HUES64 (cell line): ENCODE data around the gene RBMS3.
"Not testable (repeated sequence)": the region's sequence is repeated elsewhere in the genome, so short reads cannot be mapped to it uniquely, and the experiment has no call there.

Source experiments
- H3K27ac ChIP-seq: 2 replicates; pipeline ENCODE4 v1.7.0; 2013; ENCODE audit warnings: low read depth, low read length, inconsistent platforms
- H3K27me3 ChIP-seq: 2 replicates; pipeline ENCODE4 v1.6.1; 2013; ENCODE audit warnings: mild to moderate bottlenecking, low read length; ENCODE audit not compliant: insufficient read depth
- H3K36me3 ChIP-seq: 2 replicates; pipeline ENCODE4 v1.6.1; 2013; ENCODE audit warnings: mild to moderate bottlenecking, low read length; ENCODE audit not compliant: insufficient read depth
- H3K4me1 ChIP-seq: 2 replicates; pipeline ENCODE4 v1.6.1; 2013; ENCODE audit warnings: mild to moderate bottlenecking, low read length, moderate library complexity; ENCODE audit not compliant: insufficient read depth
- H3K4me3 ChIP-seq: 2 replicates; pipeline ENCODE4 v1.5.1; 2013; ENCODE audit warnings: mild to moderate bottlenecking, low read length, moderate library complexity
- H3K9ac ChIP-seq: 2 replicates; pipeline ENCODE4 v1.6.1; 2013; ENCODE audit warnings: mild to moderate bottlenecking, low read depth, low read length
- H3K9me3 ChIP-seq: 2 replicates; pipeline ENCODE4 v1.6.1; 2013; ENCODE audit warnings: low read depth, low read length; ENCODE audit not compliant: insufficient read depth
- WGBS: fragments of 150-250, 120-280 bp; methylation state at CpG from one replicate; pipeline ENCODE4 v1.1.7; 2013; ENCODE audit warnings: missing lambda C conversion rate; 5-methylcytosine and 5-hydroxymethylcytosine counted together

The RBMS3 gene

GRCh38 chr3:29344935-29345334, 64.1 kb downstream of the RBMS3 start:
- Histone ChIP-seq H3K36me3 (no peaks in the 10 kb centered on the region), H3K27me3 (no peaks in the 10 kb centered on the region), H3K4me1 (peaks cover 50% of the 10 kb centered on the region), H3K27ac (peak overlapping the region; percentile 75; the same call in 1 of the 2 replicates), H3K9me3 (no peaks in the 10 kb centered on the region), H3K4me3 (no peak overlapping the region), H3K9ac (no peak overlapping the region)
- 13% methylated on average over 1 of the region's 1 CpG for WGBS

DNA sequence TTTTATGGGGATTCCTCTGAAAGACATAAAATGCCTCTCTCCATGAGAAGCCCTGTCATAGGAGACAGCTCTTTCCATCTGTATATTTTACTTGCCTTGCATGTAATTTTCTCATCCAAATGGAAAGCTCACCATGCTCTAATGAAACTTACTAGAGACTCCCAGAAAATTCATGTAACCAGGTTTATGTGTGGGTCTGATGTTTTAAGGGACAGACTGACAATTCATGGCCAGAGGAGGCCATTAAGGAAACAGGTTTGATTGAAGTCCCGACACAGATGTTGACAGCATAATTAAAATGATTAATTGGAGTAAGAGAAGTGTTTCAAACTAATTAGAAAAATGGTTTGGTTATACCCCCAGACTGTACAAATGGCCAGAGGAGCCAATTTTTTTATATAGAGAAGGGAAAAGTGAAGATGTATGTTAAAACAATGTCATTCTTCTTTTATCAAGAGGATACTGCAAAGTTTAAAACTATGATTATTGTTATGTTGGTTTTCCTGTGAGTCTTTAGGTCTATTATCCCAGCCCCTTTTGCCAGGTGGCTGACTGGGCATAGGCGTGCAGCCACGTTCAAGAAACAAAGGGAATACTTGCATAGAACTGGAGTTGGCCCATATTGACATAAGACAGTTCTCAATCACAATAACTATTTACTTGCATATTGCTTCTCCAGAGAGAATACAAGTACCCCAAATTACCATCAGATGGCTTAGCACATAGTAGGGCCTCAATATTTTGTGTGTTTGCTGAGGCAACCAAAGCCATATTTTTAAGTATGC, 64.8 kb downstream of the RBMS3 start:
- no peak overlapping the region for H3K9ac ChIP-seq
- no peaks in the 10 kb centered on the region for H3K36me3 ChIP-seq
- H3K27ac ChIP-seq, result peak overlapping the region; percentile 75
- 59% methylated on average over 3 of the region's 3 CpGs for WGBS
- H3K9me3 ChIP-seq, result no peaks in the 10 kb centered on the region
- H3K4me3 ChIP-seq, result no peak overlapping the region
- H3K27me3 ChIP-seq, result no peaks in the 10 kb centered on the region
- H3K4me1 ChIP-seq, result peaks cover 54% of the 10 kb centered on the region

GRCh38 chr3:29346828-29347227, 66.0 kb downstream of the RBMS3 start:
- Histone ChIP-seq H3K27ac (peak overlapping the region; percentile 85), H3K36me3 (no peaks in the 10 kb centered on the region), H3K27me3 (no peaks in the 10 kb centered on the region), H3K4me3 (no peak overlapping the region), H3K4me1 (peaks cover 54% of the 10 kb centered on the region), H3K9me3 (no peaks in the 10 kb centered on the region), H3K9ac (no peak overlapping the region)
- WGBS, result 100% methylated on average over 1 of the region's 1 CpG

GRCh38 chr3:29347412-29347811, 66.5 kb downstream of the RBMS3 start:
- no peaks in the 10 kb centered on the region for H3K9me3 ChIP-seq
- H3K4me1 ChIP-seq, result peaks cover 54% of the 10 kb centered on the region
- no peaks in the 10 kb centered on the region for H3K27me3 ChIP-seq
- no peaks in the 10 kb centered on the region for H3K36me3 ChIP-seq
- peak overlapping the region; percentile 85; the same call in 1 of the 2 replicates for H3K27ac ChIP-seq
- H3K9ac ChIP-seq, result no peak overlapping the region
- 82% methylated on average over 3 of the region's 5 CpGs for WGBS
- no peak overlapping the region for H3K4me3 ChIP-seq

DNA sequence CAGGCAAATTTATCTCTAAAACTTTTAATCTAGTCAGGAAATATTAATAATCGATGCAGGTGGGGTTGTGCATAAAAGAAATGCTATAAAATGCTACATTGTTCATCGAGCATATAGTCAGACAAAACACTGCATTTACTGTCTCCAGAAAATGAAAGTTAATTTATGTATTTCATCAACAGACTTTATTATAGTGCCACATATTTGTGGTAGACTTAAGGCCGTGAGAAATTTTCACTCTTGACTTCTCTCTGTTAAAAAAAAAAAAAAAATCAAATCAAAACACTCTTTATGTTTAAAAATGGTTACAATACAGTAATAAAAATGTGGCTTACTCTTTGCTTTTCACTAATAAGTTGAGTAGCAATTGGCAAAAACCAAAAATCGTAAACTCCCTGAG, 67.4 kb downstream of the RBMS3 start:
- Histone ChIP-seq H3K9me3 (no peaks in the 10 kb centered on the region), H3K9ac (no peak overlapping the region), H3K27ac (peak overlapping the region; percentile 57; the same call in 1 of the 2 replicates), H3K27me3 (no peaks in the 10 kb centered on the region), H3K4me3 (no peak overlapping the region), H3K4me1 (peaks cover 54% of the 10 kb centered on the region), H3K36me3 (no peaks in the 10 kb centered on the region)
- WGBS, result 74% methylated on average over 2 of the region's 4 CpGs

DNA sequence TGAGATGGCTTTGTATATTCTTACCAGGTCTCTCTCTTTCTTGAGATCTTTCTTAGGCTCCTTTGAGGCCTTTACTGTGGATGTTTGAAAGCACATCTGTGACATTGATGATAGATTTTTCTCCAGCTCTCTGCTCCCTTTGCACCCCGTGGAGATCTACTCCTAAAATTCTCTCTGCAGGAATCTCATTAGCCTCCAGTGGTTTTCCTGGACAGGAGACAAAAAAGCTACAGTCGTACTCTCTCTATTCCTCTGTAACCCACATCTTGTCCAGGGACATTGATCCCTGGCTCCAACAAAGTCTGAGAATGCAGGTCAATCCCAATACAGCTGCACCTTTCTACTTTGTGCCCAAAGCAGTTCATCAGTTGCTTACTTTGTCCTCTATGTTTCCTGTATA, 68.2 kb downstream of the RBMS3 start:
- H3K27ac ChIP-seq, result no peak overlapping the region
- no peaks in the 10 kb centered on the region for H3K27me3 ChIP-seq
- H3K9me3 ChIP-seq, result no peaks in the 10 kb centered on the region
- peaks cover 54% of the 10 kb centered on the region for H3K4me1 ChIP-seq
- 87% methylated on average over 2 of the region's 2 CpGs for WGBS
- no peak overlapping the region for H3K9ac ChIP-seq
- H3K4me3 ChIP-seq, result no peak overlapping the region
- no peaks in the 10 kb centered on the region for H3K36me3 ChIP-seq

GRCh38 chr3:29353807-29354206, 72.9 kb downstream of the RBMS3 start:
- WGBS, result 96% methylated on average over 1 of the region's 1 CpG
- Histone ChIP-seq H3K36me3 (no peaks in the 10 kb centered on the region), H3K4me3 (no peak overlapping the region), H3K9me3 (no peaks in the 10 kb centered on the region), H3K4me1 (peaks cover 12% of the 10 kb centered on the region), H3K9ac (no peak overlapping the region), H3K27me3 (no peaks in the 10 kb centered on the region), H3K27ac (no peak overlapping the region)

DNA sequence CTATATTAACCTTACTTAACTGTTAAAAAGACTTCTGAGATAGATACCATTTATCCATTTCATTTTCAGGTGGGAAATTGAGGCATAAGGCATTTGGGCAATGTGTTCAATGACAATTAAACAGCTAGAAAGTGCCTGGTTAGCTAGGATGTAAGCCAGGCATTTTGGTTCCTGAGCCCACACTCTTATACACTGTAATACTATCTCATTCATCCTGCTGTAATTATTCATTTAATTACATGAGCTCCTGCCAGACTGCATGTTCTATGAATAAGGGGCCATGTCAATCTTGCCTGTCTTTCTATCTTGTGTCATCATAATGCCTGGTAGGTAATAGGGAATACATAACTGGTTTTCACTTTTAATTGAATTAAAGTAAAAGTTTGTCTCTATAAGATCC, 74.0 kb downstream of the RBMS3 start:
- H3K9me3 ChIP-seq, result no peaks in the 10 kb centered on the region
- no peaks in the 10 kb centered on the region for H3K36me3 ChIP-seq
- no peak overlapping the region for H3K9ac ChIP-seq
- H3K27me3 ChIP-seq, result no peaks in the 10 kb centered on the region
- H3K4me3 ChIP-seq, result no peak overlapping the region
- no peak overlapping the region for H3K27ac ChIP-seq
- H3K4me1 ChIP-seq, result peaks cover 4% of the 10 kb centered on the region; the same call in 1 of the 2 replicates

DNA sequence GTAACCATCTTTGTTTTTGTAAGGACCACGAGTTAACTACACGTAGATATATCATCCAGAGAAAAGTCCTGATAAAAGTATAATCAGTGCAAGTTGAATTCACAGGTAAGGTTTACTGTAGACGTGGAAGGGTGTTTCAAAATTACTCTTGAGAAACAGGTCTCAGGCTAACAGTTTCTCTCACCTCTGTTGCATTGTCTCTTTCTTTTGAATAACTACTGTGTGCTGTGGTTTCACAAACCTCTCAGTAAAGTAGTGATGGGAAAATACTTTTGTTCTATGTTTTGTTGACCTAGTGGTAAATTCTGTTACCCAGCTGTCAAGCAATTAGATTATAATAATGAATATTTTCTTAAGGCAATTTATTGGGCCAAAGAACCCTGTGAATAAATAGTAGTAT, 75.2 kb downstream of the RBMS3 start:
- 93% methylated on average over 3 of the region's 3 CpGs for WGBS
- Histone ChIP-seq H3K36me3 (no peaks in the 10 kb centered on the region), H3K9ac (no peak overlapping the region), H3K9me3 (no peaks in the 10 kb centered on the region), H3K27ac (no peak overlapping the region), H3K27me3 (no peaks in the 10 kb centered on the region), H3K4me1 (no peaks in the 10 kb centered on the region), H3K4me3 (no peak overlapping the region)

GRCh38 chr3:29360289-29360688, 79.4 kb downstream of the RBMS3 start:
- not testable (repeated sequence) for H3K4me3 ChIP-seq, H3K27ac ChIP-seq, H3K36me3 ChIP-seq, H3K27me3 ChIP-seq, H3K9ac ChIP-seq, H3K4me1 ChIP-seq, H3K9me3 ChIP-seq
- WGBS, result 100% methylated on average over 1 of the region's 2 CpGs

- H3K4me3 ChIP-seq, result no peak overlapping the region
- no peaks in the 10 kb centered on the region for H3K27me3 ChIP-seq
- H3K9me3 ChIP-seq, result no peaks in the 10 kb centered on the region
- peaks cover 6% of the 10 kb centered on the region; the same call in 1 of the 2 replicates for H3K4me1 ChIP-seq
- no peaks in the 10 kb centered on the region for H3K36me3 ChIP-seq
- H3K27ac ChIP-seq, result no peak overlapping the region
- no peak overlapping the region for H3K9ac ChIP-seq
- 98% methylated on average over 2 of the region's 2 CpGs for WGBS
These were observed 82.2 kb downstream of the RBMS3 start for GRCh38 chr3:29363110-29363509.

DNA sequence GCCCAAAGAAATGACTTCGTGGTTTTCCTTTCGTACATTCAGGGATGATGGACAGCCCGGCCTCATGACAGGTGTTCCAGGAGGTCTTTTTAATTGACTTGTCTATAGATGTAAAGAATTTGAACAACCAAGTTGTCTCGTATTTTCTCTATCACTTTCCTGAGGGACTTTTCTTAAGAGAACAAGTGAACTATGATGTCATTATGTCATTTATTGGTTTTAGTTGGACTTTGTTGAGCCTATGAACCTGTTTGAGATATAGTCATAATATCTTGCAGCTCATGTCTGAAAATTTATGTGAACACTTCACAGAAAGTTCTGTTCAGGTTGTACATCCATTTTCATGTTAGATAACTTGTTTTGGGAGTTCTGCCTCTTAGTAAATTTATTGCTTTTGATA, 89.2 kb downstream of the RBMS3 start:
- 93% methylated on average over 3 of the region's 4 CpGs for WGBS
- Histone ChIP-seq H3K27me3 (no peaks in the 10 kb centered on the region), H3K4me3 (no peak overlapping the region), H3K36me3 (no peaks in the 10 kb centered on the region), H3K9ac (no peak overlapping the region), H3K27ac (no peak overlapping the region), H3K4me1 (peaks cover 3% of the 10 kb centered on the region; the same call in 1 of the 2 replicates), H3K9me3 (no peaks in the 10 kb centered on the region)
